ENCODE measurements around the gene SHOC2. TPM values are rescaled to one million over a fixed set of nuclear protein-coding genes. Genes with fewer than 3 reads are reported as not detected.

Gene SHOC2
- total and polyA plus RNA-seq, 9 of the 15 experiments (the other 6 are each of a cell fraction or from before 2014, with no cell fraction given): 9.2 to 17.5 (median 14.9) TPM

DNA sequence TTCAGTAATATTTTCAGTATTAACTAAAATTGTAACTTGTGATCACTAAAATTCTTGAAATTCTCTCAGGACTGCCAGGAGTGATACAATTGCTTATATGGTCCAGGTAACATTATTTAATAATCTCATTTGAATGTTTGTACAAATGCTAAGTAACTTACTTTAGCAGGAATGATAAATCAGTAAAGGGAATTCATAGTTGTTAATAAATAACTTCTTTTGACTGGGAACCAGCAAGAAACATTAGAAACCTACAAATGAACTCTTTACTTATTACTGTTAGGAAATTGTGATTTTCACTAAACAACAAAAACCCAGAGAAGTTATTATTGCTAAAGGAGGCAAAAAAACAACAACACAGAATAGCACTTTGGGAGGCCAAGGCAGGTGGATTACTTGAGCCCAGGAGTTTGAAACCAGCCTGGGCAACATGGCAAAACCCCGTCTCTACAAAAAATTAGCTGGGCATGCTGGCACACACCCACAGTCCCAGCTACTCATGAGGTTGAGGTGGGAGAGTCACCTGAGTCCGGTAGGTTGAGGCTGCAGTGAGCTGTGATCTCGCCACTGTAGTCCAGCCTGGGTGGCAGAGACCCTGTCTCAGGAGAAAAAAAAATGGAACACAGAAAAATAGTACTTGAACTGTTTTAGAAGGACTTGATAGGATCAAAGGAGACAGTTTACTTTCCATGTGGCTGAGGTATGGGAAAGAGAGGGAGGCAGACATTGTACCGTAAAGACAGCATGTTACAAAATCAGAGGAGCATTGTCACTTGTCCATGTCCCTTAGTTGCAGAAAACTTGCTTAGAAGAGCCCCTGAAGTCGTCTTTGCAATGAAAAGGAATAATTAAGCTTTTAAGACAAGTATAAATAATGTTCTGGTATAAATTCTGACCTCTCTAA, 53.1 kb downstream of the SHOC2 start (continued):
- TF ChIP-seq ARID4B (CRISPR knock-in tag; IDR thresholded peaks at IDR 0.05): no peak
- TF ChIP-seq, protein P1, sequence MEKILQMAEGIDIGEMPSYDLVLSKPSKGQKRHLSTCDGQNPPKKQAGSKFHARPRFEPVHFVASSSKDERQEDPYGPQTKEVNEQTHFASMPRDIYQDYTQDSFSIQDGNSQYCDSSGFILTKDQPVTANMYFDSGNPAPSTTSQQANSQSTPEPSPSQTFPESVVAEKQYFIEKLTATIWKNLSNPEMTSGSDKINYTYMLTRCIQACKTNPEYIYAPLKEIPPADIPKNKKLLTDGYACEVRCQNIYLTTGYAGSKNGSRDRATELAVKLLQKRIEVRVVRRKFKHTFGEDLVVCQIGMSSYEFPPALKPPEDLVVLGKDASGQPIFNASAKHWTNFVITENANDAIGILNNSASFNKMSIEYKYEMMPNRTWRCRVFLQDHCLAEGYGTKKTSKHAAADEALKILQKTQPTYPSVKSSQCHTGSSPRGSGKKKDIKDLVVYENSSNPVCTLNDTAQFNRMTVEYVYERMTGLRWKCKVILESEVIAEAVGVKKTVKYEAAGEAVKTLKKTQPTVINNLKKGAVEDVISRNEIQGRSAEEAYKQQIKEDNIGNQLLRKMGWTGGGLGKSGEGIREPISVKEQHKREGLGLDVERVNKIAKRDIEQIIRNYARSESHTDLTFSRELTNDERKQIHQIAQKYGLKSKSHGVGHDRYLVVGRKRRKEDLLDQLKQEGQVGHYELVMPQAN (IDR thresholded peaks at IDR 0.05; ENCODE audit: borderline replicate concordance): no peak

Measured in K562 (cell line).